ENCODE data around the gene MSRB2.

Gene MSRB2

GRCh38 chr10:23051855-23052331 lies 43.5 kb upstream of the MSRB2 start:
- Histone ChIP-seq H3K9me3 (ENCODE audit: severe bottlenecking) (no peaks in the 10 kb centered on the region), H3K27ac (no peak overlapping the region), H3K36me3 (no peaks in the 10 kb centered on the region), H3K27me3 (ENCODE audit: insufficient read depth, low read depth, severe bottlenecking) (no peaks in the 10 kb centered on the region), H3K4me3 (ENCODE audit: low read depth, low read length) (no peak overlapping the region)
- TF ChIP-seq CTCF (IDR thresholded peaks at IDR 0.05; ENCODE audit: low read depth, low read length), result no peak
- DNase-seq, result no peak

- DNase-seq, result no peak
- H3K27me3 ChIP-seq (ENCODE audit: insufficient read depth, low read depth, severe bottlenecking), result no peaks in the 10 kb centered on the region
- no peak for TF ChIP-seq CTCF (IDR thresholded peaks at IDR 0.05; ENCODE audit: low read depth, low read length)
- no peak overlapping the region for H3K4me3 ChIP-seq (ENCODE audit: low read depth, low read length)
- H3K36me3 ChIP-seq, result no peaks in the 10 kb centered on the region
- no peaks in the 10 kb centered on the region for H3K9me3 ChIP-seq (ENCODE audit: severe bottlenecking)
- no peak overlapping the region for H3K27ac ChIP-seq
Observed at GRCh38 chr10:23053036-23053435, 42.3 kb upstream of the MSRB2 start.

- H3K36me3 ChIP-seq, result no peaks in the 10 kb centered on the region
- H3K4me3 ChIP-seq (ENCODE audit: low read depth, low read length), result no peak overlapping the region
- no peaks in the 10 kb centered on the region for H3K9me3 ChIP-seq (ENCODE audit: severe bottlenecking)
- no peaks in the 10 kb centered on the region for H3K27me3 ChIP-seq (ENCODE audit: insufficient read depth, low read depth, severe bottlenecking)
- DNase-seq, result no peak
- TF ChIP-seq CTCF (IDR thresholded peaks at IDR 0.05; ENCODE audit: low read depth, low read length), result no peak
- H3K27ac ChIP-seq, result no peak overlapping the region
Observed at GRCh38 chr10:23055424-23056185, 39.8 kb upstream of the MSRB2 start.

GRCh38 chr10:23056186-23056579 lies 39.2 kb upstream of the MSRB2 start:
- H3K9me3 ChIP-seq (ENCODE audit: severe bottlenecking), result no peaks in the 10 kb centered on the region
- no peak overlapping the region for H3K4me3 ChIP-seq (ENCODE audit: low read depth, low read length)
- no peak overlapping the region for H3K27ac ChIP-seq
- no peak for DNase-seq
- no peaks in the 10 kb centered on the region for H3K36me3 ChIP-seq
- no peak for TF ChIP-seq CTCF (IDR thresholded peaks at IDR 0.05; ENCODE audit: low read depth, low read length)
- no peaks in the 10 kb centered on the region for H3K27me3 ChIP-seq (ENCODE audit: insufficient read depth, low read depth, severe bottlenecking)

GRCh38 chr10:23058366-23058765 lies 37.0 kb upstream of the MSRB2 start:
- Histone ChIP-seq H3K9me3 (ENCODE audit: severe bottlenecking) (no peaks in the 10 kb centered on the region), H3K4me3 (ENCODE audit: low read depth, low read length) (no peak overlapping the region), H3K27me3 (ENCODE audit: insufficient read depth, low read depth, severe bottlenecking) (no peaks in the 10 kb centered on the region), H3K27ac (no peak overlapping the region), H3K36me3 (no peaks in the 10 kb centered on the region)
- no peak for TF ChIP-seq CTCF (IDR thresholded peaks at IDR 0.05; ENCODE audit: low read depth, low read length)
- no peak for DNase-seq

- no peaks in the 10 kb centered on the region for H3K27me3 ChIP-seq (ENCODE audit: insufficient read depth, low read depth, severe bottlenecking)
- H3K4me3 ChIP-seq (ENCODE audit: low read depth, low read length), result no peak overlapping the region
- no peak overlapping the region for H3K27ac ChIP-seq
- no peaks in the 10 kb centered on the region for H3K9me3 ChIP-seq (ENCODE audit: severe bottlenecking)
- TF ChIP-seq CTCF (IDR thresholded peaks at IDR 0.05; ENCODE audit: low read depth, low read length), result no peak
- no peak for DNase-seq
- H3K36me3 ChIP-seq, result no peaks in the 10 kb centered on the region
Observed at GRCh38 chr10:23060918-23061317, 34.5 kb upstream of the MSRB2 start.
